Measurements from ENCODE around the gene DHX32.
"Not testable (repeated sequence)": the region's sequence is repeated elsewhere in the genome, so short reads cannot be mapped to it uniquely, and the experiment has no call there.

DNA sequence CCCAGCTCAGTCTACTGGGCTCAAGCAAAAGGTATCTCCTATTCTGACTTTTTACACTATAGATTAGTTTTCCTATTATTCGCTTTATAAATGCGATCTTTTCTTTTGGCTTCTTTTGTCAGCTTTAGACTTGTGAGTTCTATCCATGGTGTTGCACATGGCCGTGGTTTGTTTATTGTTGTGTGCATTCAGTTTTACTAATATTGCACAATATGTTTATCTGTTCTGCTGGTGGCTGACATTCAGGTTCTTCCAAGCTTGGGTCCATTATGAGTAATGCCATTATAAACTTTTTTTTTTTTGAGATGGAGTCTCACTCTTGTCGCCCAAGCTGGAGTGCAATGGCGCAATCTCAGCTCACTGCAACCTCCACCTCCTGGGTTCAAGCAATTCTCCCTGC lies 46.2 kb upstream of the DHX32 start:
- TF ChIP-seq, protein P1, sequence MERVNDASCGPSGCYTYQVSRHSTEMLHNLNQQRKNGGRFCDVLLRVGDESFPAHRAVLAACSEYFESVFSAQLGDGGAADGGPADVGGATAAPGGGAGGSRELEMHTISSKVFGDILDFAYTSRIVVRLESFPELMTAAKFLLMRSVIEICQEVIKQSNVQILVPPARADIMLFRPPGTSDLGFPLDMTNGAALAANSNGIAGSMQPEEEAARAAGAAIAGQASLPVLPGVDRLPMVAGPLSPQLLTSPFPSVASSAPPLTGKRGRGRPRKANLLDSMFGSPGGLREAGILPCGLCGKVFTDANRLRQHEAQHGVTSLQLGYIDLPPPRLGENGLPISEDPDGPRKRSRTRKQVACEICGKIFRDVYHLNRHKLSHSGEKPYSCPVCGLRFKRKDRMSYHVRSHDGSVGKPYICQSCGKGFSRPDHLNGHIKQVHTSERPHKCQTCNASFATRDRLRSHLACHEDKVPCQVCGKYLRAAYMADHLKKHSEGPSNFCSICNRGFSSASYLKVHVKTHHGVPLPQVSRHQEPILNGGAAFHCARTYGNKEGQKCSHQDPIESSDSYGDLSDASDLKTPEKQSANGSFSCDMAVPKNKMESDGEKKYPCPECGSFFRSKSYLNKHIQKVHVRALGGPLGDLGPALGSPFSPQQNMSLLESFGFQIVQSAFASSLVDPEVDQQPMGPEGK (CRISPR knock-in tag; IDR thresholded peaks at IDR 0.05; ENCODE audit: borderline replicate concordance): not testable (repeated sequence)
- TF ChIP-seq ESRRG, GLIS3 (CRISPR knock-in tag; IDR thresholded peaks at IDR 0.05): not testable (repeated sequence)
- TF ChIP-seq, protein P2, sequence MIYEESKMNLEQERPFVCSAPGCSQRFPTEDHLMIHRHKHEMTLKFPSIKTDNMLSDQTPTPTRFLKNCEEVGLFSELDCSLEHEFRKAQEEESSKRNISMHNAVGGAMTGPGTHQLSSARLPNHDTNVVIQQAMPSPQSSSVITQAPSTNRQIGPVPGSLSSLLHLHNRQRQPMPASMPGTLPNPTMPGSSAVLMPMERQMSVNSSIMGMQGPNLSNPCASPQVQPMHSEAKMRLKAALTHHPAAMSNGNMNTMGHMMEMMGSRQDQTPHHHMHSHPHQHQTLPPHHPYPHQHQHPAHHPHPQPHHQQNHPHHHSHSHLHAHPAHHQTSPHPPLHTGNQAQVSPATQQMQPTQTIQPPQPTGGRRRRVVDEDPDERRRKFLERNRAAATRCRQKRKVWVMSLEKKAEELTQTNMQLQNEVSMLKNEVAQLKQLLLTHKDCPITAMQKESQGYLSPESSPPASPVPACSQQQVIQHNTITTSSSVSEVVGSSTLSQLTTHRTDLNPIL (CRISPR knock-in tag; IDR thresholded peaks at IDR 0.05; ENCODE audit: low read depth): not testable (repeated sequence)

All from SK-N-SH treated with all-trans-retinoic acid at 6 μM for 48 hours (cell line).